HepG2 (cell line): Measurements from ENCODE around the gene CTNNBL1.

Source experiments
- CBFB ChIP-seq: sonication (generic); formaldehyde crosslinking; IDR thresholded peaks from 2 replicates; pipeline ENCODE4 v1.4.0; 2020; ENCODE audit warnings: missing genetic modification reagents
- CHD2 ChIP-seq: IDR thresholded peaks from 2 replicates; pipeline ENCODE4 v1.6.1; 2011; ENCODE audit warnings: low read depth, low read length, improper control_type of control experiment
- FOSL1 ChIP-seq: sonication (generic); formaldehyde crosslinking; IDR thresholded peaks from 2 replicates; pipeline ENCODE4 v1.9.0; 2021; ENCODE audit warnings: missing genetic modification reagents, borderline replicate concordance
- GLI4 ChIP-seq: sonication (generic); formaldehyde crosslinking; IDR thresholded peaks from 2 replicates; pipeline ENCODE4 v1.5.1; 2020; ENCODE audit warnings: missing genetic modification reagents, mild to moderate bottlenecking, moderate library complexity, borderline replicate concordance
- MED1 ChIP-seq: sonication (generic); formaldehyde crosslinking; IDR thresholded peaks from 2 replicates; pipeline ENCODE4 v1.4.0; 2020; ENCODE audit warnings: missing genetic modification reagents
- TCF12 ChIP-seq, 2 experiments: fragments of 450-650 bp in 1 of 2; sonication (generic) in 1 of 2; formaldehyde crosslinking in 1 of 2; IDR thresholded peaks; 2 replicates each; pipeline versions ENCODE4 v1.6.1 to v1.8.0; 2017 to 2022; ENCODE audit warnings: antibody characterized with exemption in 1 of 2, mild to moderate bottlenecking in 1 of 2, missing genetic modification reagents in 1 of 2, moderate library complexity in 1 of 2
- ZFP36 ChIP-seq: fragments of 150-350 bp; IDR thresholded peaks from 2 replicates; pipeline ENCODE4 v1.6.1; 2018; ENCODE audit warnings: borderline replicate concordance, low read length, low read depth; ENCODE audit not compliant: partially characterized antibody
- TF ChIP-seq, protein P1 (sequence below): sonication (generic); formaldehyde crosslinking; IDR thresholded peaks from 2 replicates; pipeline ENCODE4 v1.5.0; 2020; ENCODE audit warnings: mild to moderate bottlenecking, missing genetic modification reagents, moderate library complexity
- TF ChIP-seq, protein P2 (sequence below): sonication (generic); formaldehyde crosslinking; IDR thresholded peaks from 2 replicates; pipeline ENCODE4 v1.8.1; 2022; ENCODE audit warnings: mild to moderate bottlenecking, missing genetic modification reagents
- TF ChIP-seq, protein P3 (sequence below): sonication (generic); formaldehyde crosslinking; IDR thresholded peaks from 2 replicates; pipeline ENCODE4 v1.8.1; 2023; ENCODE audit warnings: missing genetic modification reagents, inconsistent platforms, borderline replicate concordance
- TF ChIP-seq, protein P4 (sequence below): IDR thresholded peaks from 2 replicates; pipeline ENCODE4 v1.6.1; 2012; ENCODE audit warnings: low read length, improper control_type of control experiment

DNA sequence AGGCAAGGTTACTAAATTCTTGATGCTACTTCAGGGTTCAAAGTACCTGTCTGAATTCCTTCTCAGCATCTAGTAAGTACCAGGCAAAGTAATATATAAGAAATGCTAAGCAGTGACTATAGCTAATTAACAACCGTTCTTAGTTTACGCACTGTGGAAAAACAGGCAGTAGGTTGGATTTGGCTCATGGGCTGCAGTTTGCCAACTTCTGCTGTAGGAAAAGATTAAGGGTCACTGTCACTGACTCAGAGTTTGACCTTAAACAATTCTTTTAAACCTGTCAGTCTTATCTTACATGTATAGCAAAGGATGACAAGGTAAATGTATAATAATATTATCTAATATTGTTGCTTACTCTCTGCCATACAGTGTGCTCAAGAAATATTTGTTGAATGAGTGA lies 42.3 kb downstream of the CTNNBL1 start:
- TF ChIP-seq CHD2 (no peak), ZFP36 (no peak), MED1 (no peak), TCF12 (IDR thresholded peaks at IDR 0.05) (no peak), TCF12 (CRISPR knock-in tag; IDR thresholded peaks at IDR 0.05) (no peak), CBFB (CRISPR knock-in tag) (no peak), GLI4 (CRISPR knock-in tag) (no peak), FOSL1 (CRISPR knock-in tag) (no peak)
- TF ChIP-seq, protein P1, sequence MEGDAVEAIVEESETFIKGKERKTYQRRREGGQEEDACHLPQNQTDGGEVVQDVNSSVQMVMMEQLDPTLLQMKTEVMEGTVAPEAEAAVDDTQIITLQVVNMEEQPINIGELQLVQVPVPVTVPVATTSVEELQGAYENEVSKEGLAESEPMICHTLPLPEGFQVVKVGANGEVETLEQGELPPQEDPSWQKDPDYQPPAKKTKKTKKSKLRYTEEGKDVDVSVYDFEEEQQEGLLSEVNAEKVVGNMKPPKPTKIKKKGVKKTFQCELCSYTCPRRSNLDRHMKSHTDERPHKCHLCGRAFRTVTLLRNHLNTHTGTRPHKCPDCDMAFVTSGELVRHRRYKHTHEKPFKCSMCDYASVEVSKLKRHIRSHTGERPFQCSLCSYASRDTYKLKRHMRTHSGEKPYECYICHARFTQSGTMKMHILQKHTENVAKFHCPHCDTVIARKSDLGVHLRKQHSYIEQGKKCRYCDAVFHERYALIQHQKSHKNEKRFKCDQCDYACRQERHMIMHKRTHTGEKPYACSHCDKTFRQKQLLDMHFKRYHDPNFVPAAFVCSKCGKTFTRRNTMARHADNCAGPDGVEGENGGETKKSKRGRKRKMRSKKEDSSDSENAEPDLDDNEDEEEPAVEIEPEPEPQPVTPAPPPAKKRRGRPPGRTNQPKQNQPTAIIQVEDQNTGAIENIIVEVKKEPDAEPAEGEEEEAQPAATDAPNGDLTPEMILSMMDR (CRISPR knock-in tag) = no peak
- TF ChIP-seq, protein P2, sequence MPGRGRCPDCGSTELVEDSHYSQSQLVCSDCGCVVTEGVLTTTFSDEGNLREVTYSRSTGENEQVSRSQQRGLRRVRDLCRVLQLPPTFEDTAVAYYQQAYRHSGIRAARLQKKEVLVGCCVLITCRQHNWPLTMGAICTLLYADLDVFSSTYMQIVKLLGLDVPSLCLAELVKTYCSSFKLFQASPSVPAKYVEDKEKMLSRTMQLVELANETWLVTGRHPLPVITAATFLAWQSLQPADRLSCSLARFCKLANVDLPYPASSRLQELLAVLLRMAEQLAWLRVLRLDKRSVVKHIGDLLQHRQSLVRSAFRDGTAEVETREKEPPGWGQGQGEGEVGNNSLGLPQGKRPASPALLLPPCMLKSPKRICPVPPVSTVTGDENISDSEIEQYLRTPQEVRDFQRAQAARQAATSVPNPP = no peak
- TF ChIP-seq, protein P3, sequence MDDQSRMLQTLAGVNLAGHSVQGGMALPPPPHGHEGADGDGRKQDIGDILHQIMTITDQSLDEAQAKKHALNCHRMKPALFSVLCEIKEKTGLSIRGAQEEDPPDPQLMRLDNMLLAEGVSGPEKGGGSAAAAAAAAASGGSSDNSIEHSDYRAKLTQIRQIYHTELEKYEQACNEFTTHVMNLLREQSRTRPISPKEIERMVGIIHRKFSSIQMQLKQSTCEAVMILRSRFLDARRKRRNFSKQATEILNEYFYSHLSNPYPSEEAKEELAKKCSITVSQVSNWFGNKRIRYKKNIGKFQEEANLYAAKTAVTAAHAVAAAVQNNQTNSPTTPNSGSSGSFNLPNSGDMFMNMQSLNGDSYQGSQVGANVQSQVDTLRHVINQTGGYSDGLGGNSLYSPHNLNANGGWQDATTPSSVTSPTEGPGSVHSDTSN = no peak
- TF ChIP-seq, protein P4, sequence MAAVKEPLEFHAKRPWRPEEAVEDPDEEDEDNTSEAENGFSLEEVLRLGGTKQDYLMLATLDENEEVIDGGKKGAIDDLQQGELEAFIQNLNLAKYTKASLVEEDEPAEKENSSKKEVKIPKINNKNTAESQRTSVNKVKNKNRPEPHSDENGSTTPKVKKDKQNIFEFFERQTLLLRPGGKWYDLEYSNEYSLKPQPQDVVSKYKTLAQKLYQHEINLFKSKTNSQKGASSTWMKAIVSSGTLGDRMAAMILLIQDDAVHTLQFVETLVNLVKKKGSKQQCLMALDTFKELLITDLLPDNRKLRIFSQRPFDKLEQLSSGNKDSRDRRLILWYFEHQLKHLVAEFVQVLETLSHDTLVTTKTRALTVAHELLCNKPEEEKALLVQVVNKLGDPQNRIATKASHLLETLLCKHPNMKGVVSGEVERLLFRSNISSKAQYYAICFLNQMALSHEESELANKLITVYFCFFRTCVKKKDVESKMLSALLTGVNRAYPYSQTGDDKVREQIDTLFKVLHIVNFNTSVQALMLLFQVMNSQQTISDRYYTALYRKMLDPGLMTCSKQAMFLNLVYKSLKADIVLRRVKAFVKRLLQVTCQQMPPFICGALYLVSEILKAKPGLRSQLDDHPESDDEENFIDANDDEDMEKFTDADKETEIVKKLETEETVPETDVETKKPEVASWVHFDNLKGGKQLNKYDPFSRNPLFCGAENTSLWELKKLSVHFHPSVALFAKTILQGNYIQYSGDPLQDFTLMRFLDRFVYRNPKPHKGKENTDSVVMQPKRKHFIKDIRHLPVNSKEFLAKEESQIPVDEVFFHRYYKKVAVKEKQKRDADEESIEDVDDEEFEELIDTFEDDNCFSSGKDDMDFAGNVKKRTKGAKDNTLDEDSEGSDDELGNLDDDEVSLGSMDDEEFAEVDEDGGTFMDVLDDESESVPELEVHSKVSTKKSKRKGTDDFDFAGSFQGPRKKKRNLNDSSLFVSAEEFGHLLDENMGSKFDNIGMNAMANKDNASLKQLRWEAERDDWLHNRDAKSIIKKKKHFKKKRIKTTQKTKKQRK = no peak
